T-cell (primary cell): ENCODE data around the gene CLEC20A. TPM values are rescaled to one million over a fixed set of nuclear protein-coding genes. Genes with fewer than 3 reads are reported as not detected.

Source experiments
- ATAC-seq, 4 experiments: fragments of 200-7000 bp in 3 of 4; fragments of 150-1000 bp in 1 of 4; cut with Tn5 transposase; replicated peaks in 1 of 4; 1 replicate in 3 of 4; 2 replicates in 1 of 4; pipeline ENCODE4 v1.10.0; 2021; ENCODE audit warnings: moderate library complexity in 3 of 4, mild to moderate bottlenecking in 2 of 4, moderate number of reproducible peaks in 1 of 4
- CTCF ChIA-PET, 2 donors: fragments of 300-600 bp; sonication (Branson Sonifier 250); formaldehyde crosslinking; loops; one replicate each; lab custom pipeline; 2022; ENCODE audit warnings: antibody characterized with exemption in 2 of 2; lab: Charles Lee
- POLR2A ChIA-PET, 2 donors: fragments of 300-600 bp; sonication (Branson Sonifier 250); formaldehyde crosslinking; loops; one replicate each; lab custom pipeline; 2022; ENCODE audit warnings: antibody characterized with exemption in 2 of 2; lab: Charles Lee
- DNase-seq, 35 experiments: peaks; one replicate each; pipeline versions ENCODE4 v3.0.0 to v3.0.0-alpha.2; 2013 to 2023
- H3K27ac ChIP-seq: one replicate; pipeline ENCODE4 v1.5.1; 2013; ENCODE audit warnings: low read length
- H3K27me3 ChIP-seq, 2 experiments: replicated peaks in 1 of 2; 1 replicate in 1 of 2; 2 replicates in 1 of 2; pipeline versions ENCODE4 v1.6.1 to v1.7.0; 2013; ENCODE audit warnings: low read length in 1 of 2, mixed read lengths in 1 of 2; ENCODE audit not compliant: control insufficient read depth in 2 of 2, insufficient read depth in 2 of 2; ENCODE audit errors: extremely low read depth in 1 of 2
- H3K36me3 ChIP-seq, 2 donors: 1 replicate in 1 of 2; 2 replicates in 1 of 2; pipeline versions ENCODE4 v1.6.1 to v1.7.0; 2013; ENCODE audit warnings: low read length in 1 of 2; ENCODE audit not compliant: control insufficient read depth in 2 of 2, insufficient read depth in 1 of 2; ENCODE audit errors: extremely low read depth in 1 of 2
- H3K4me1 ChIP-seq, 2 experiments: 1 replicate in 1 of 2; 2 replicates in 1 of 2; pipeline versions ENCODE4 v1.6.1 to v1.7.0; 2013; ENCODE audit warnings: low read length in 2 of 2, mixed read lengths in 1 of 2; ENCODE audit not compliant: insufficient read depth in 2 of 2, control insufficient read depth in 1 of 2; ENCODE audit errors: extremely low read depth in 1 of 2
- H3K4me3 ChIP-seq, 2 donors: 1 replicate in 1 of 2; 2 replicates in 1 of 2; pipeline versions ENCODE4 v1.5.1 to v1.7.0; 2013; ENCODE audit warnings: mild to moderate bottlenecking in 2 of 2, low read length in 1 of 2, moderate library complexity in 1 of 2; ENCODE audit not compliant: control insufficient read depth in 1 of 2; ENCODE audit errors: extremely low read depth in 1 of 2
- H3K9me3 ChIP-seq: 2 replicates; pipeline ENCODE4 v1.7.0; 2013
- H3K27ac Mint-ChIP-seq, 2 donors: one replicate each; pipeline ENCODE4 v1.8.0; 2020 to 2021; ENCODE audit warnings: mild to moderate bottlenecking in 2 of 2, mixed read lengths in 2 of 2
- H3K27me3 Mint-ChIP-seq, 2 donors: one replicate each; pipeline ENCODE4 v1.8.0; 2021 to 2022; ENCODE audit warnings: mixed read lengths in 2 of 2
- H3K36me3 Mint-ChIP-seq: one replicate; pipeline ENCODE4 v1.8.0; 2021; ENCODE audit warnings: mixed read lengths
- H3K4me1 Mint-ChIP-seq, 3 donors: one replicate each; pipeline ENCODE4 v1.8.0; 2020 to 2022; ENCODE audit warnings: mixed read lengths in 3 of 3, mild to moderate bottlenecking in 1 of 3
- H3K4me3 Mint-ChIP-seq, 3 donors: one replicate each; pipeline ENCODE4 v1.8.0; 2020 to 2022; ENCODE audit warnings: mild to moderate bottlenecking in 3 of 3, mixed read lengths in 3 of 3, moderate library complexity in 3 of 3
- H3K9me3 Mint-ChIP-seq, 3 donors: one replicate each; pipeline ENCODE4 v1.8.0; 2020 to 2022; ENCODE audit warnings: mixed read lengths in 3 of 3
- WGBS: methylation state at CpG from one replicate; pipeline ENCODE4 v1.1.5; 2013; ENCODE audit warnings: missing lambda C conversion rate; ENCODE audit not compliant: insufficient coverage; 5-methylcytosine and 5-hydroxymethylcytosine counted together
- total RNA-seq, 35 experiments: library from RNA in 6 of 35; stranded (reverse) in 6 of 35; fragments of 120-200 nt in 1 of 35; gene quantifications; one replicate each; pipeline versions ENCODE4 v1.2.1 to v1.2.4 and lab custom pipeline; 2013 to 2026

CLEC20A gene
- total RNA-seq, 5 donors from 2014 or later (not counting 1 experiment from before 2014, with no cell fraction given) = not detected

DNA sequence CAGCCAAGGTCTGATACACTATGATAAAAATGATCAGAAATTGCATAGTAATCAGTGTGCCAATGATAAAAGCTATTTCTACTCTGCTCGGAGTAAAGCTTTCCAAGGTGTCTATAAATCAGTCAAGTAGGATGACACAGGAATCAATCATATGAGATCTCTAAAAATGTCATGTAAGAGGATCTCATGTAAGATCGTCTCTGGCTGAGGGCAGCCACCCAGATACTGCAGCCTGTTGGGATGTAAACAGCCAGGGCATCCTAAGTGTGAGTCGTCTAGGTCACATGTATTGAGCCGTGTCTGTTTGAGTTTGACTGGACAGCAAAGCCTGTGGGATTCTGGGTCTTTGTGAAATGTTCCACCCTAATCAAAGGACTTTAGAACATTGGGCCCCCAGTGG, 13.4 kb upstream of the CLEC20A start:
- H3K9me3 Mint-ChIP-seq = no peaks in the 10 kb centered on the region
- WGBS = 87% methylated on average over 3 of the region's 4 CpGs
- ATAC-seq (no peak), DNase-seq (no peak)
- H3K27ac ChIP-seq = no peak overlapping the region
- H3K27ac Mint-ChIP-seq = no peak overlapping the region
- POLR2A ChIA-PET = no interaction called here
- CTCF ChIA-PET = no interaction called here
- H3K4me1 ChIP-seq = no peaks in the 10 kb centered on the region
- peaks cover 0 to 2% of the 10 kb centered on the region in 2 donors for H3K27me3 Mint-ChIP-seq
- no peaks in the 10 kb centered on the region for H3K4me1 Mint-ChIP-seq
- H3K4me3 ChIP-seq = no peak overlapping the region
- no peak overlapping the region for H3K4me3 Mint-ChIP-seq
- no peaks in the 10 kb centered on the region for H3K9me3 ChIP-seq
- no peaks in the 10 kb centered on the region for H3K36me3 Mint-ChIP-seq
- H3K27me3 ChIP-seq = peaks cover 0 to 5% of the 10 kb centered on the region in 2 experiments
- no peaks in the 10 kb centered on the region for H3K36me3 ChIP-seq

DNA sequence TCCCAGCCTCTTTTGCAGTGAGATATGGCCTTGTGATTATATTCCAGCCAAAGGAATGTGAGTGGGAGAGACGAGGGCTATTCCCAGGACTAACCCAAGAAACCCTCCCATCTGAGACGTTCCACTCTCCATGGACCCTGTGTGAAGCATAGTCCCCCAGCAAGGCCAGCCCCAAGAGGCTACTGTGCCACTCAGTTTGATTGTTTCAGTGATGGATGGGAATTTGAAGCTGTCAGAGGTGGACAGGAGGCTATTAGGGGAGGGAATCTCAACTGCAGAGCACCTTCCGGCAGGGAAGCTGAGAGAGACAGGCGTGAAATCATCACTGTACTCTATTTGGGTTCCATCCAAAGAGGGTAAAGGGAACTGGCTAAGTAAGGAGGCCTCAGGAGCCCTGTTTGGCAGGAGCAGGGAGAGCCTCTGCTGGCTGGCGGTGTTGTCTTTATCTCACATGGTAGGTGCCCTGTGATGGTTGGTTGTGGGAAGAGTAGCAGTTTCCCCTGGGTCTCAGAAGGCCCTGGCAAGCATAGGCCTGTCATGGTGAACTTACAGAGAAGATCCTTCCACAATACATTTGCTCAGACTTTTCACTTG, 12.7 kb upstream of the CLEC20A start:
- Histone ChIP-seq H3K27me3 (peaks cover 0 to 5% of the 10 kb centered on the region in 2 experiments), H3K27ac (no peak overlapping the region), H3K4me3 (no peak overlapping the region), H3K36me3 (no peaks in the 10 kb centered on the region), H3K4me1 (no peaks in the 10 kb centered on the region), H3K9me3 (no peaks in the 10 kb centered on the region)
- 68% methylated on average over 3 of the region's 5 CpGs for WGBS
- Mint-ChIP-seq H3K36me3 (no peaks in the 10 kb centered on the region), H3K4me1 (no peaks in the 10 kb centered on the region), H3K4me3 (no peak overlapping the region), H3K27me3 (peaks cover 0 to 2% of the 10 kb centered on the region in 2 donors), H3K9me3 (no peaks in the 10 kb centered on the region), H3K27ac (no peak overlapping the region)
- ChIA-PET POLR2A (no interaction called here), CTCF (no interaction called here)
- ATAC-seq = no peak
- no peak for DNase-seq

DNA sequence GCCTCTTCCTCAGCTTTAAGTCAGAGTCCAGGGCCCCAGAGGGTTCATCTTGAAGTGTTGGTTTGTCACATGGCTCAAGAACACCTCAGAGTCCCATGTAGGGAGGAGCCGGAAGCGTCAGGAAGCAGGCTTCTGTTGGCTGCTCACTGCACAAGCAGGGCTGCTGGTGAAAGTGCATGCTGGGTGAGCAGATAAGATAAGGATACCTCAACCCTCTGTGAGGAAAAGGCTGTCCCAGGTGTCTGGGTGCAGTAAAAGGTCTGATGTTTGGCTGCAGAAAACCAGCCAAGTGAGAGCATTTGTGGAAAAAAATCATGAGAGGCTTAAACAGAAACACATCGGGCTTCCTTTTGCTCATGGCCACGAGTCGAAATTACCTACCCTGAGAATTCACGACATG, 9.9 kb upstream of the CLEC20A start:
- H3K4me3 ChIP-seq = no peak overlapping the region
- DNase-seq = no peak
- Mint-ChIP-seq H3K4me3 (no peak overlapping the region), H3K27me3 (peaks cover 5 to 19% of the 10 kb centered on the region in 2 donors), H3K9me3 (no peaks in the 10 kb centered on the region), H3K36me3 (no peaks in the 10 kb centered on the region), H3K4me1 (no peaks in the 10 kb centered on the region), H3K27ac (no peak overlapping the region)
- no peaks in the 10 kb centered on the region for H3K9me3 ChIP-seq
- no peak for ATAC-seq
- POLR2A ChIA-PET = no interaction called here
- 63% methylated on average over 6 of the region's 6 CpGs for WGBS
- H3K27ac ChIP-seq = no peak overlapping the region
- H3K4me1 ChIP-seq = no peaks in the 10 kb centered on the region
- H3K27me3 ChIP-seq = peaks cover 0 to 28% of the 10 kb centered on the region in 2 experiments
- CTCF ChIA-PET = no interaction called here
- no peaks in the 10 kb centered on the region for H3K36me3 ChIP-seq

DNA sequence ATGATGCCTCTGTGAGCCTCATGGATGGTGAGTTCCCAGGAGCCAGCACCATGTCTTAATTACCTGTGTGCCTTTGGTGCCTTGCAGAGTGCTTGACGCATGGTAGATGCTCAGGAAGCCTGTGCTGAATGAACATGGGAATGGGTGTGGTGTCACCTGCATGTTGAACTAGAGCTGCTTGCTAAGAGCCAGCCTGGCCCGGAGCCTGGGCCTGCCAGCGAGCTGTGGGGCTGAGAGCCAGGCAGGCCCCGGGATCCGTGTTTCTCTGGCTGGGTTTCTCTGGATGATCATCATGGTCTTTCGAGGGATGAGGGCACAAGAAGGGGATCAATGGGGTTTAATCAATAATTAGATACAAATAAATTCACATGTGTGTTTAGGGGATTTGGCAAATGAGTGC, 9.4 kb upstream of the CLEC20A start:
- H3K27me3 ChIP-seq = peaks cover 0 to 28% of the 10 kb centered on the region in 2 experiments
- WGBS = 94% methylated on average over 5 of the region's 6 CpGs
- H3K27ac ChIP-seq = no peak overlapping the region
- no peak overlapping the region for H3K4me3 Mint-ChIP-seq
- H3K4me3 ChIP-seq = no peak overlapping the region
- peaks cover 5 to 19% of the 10 kb centered on the region in 2 donors for H3K27me3 Mint-ChIP-seq
- no peak for ATAC-seq
- ChIA-PET CTCF (interaction anchor here in 1 of 2 donors (0.7 kb wide), 1 partner anchor 499 kb away, joined by 4 read pairs; no protein-coding TSS in a partner anchor), POLR2A (no interaction called here)
- no peaks in the 10 kb centered on the region for H3K9me3 Mint-ChIP-seq
- H3K36me3 ChIP-seq = no peaks in the 10 kb centered on the region
- no peak for DNase-seq
- no peaks in the 10 kb centered on the region for H3K4me1 Mint-ChIP-seq
- H3K27ac Mint-ChIP-seq = no peak overlapping the region
- H3K9me3 ChIP-seq = no peaks in the 10 kb centered on the region
- H3K4me1 ChIP-seq = no peaks in the 10 kb centered on the region
- no peaks in the 10 kb centered on the region for H3K36me3 Mint-ChIP-seq

DNA sequence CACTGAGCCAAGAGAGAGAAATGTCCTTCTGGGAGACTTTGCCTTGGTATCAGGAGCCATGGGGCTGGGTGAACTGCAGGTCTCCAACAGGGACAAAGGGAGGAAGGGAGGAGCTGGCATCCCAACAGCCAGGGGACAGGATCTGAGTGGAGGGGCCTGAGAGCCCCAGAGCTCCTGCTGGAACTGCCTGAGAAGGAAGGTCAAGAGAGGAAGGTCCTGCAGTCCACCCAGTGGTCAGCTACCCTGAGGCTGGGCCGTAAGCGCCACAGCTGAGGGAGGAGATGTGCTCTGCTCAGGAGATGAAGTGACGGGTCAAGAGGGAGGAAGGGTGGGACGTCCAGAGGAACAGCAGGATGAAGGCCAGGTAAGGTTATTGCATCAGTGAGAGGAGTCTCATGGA, 7.5 kb upstream of the CLEC20A start:
- Mint-ChIP-seq H3K27ac (no peak overlapping the region), H3K9me3 (no peaks in the 10 kb centered on the region), H3K36me3 (no peaks in the 10 kb centered on the region), H3K4me3 (no peak overlapping the region), H3K4me1 (no peaks in the 10 kb centered on the region), H3K27me3 (peaks cover 5 to 19% of the 10 kb centered on the region in 2 donors)
- Histone ChIP-seq H3K4me3 (no peak overlapping the region), H3K9me3 (no peaks in the 10 kb centered on the region), H3K36me3 (no peaks in the 10 kb centered on the region), H3K27me3 (peaks cover 0 to 26% of the 10 kb centered on the region in 2 experiments), H3K27ac (no peak overlapping the region), H3K4me1 (no peaks in the 10 kb centered on the region)
- no peak for DNase-seq
- 83% methylated on average over 4 of the region's 4 CpGs for WGBS
- ATAC-seq = no peak
- ChIA-PET CTCF (no interaction called here), POLR2A (no interaction called here)

DNA sequence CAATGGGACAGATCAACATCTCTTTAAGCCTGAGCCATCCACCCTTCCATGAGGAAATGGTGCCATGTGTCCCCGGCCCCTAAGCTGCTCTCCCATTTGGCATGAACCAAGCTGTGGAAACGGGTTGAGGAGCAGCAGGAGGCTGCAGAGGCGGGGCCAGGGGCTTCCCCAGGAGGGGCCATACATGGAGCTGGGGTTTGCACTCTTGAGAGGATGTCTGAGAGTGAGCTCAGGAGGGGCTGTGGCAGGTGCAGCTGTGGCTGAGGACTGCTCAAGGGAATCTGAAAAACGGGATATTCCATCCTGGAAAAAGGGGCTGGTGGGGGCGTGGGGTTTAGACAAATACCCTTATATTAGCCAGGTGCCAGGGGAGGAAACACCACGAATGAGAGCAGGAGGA, 7.1 kb upstream of the CLEC20A start:
- H3K9me3 ChIP-seq = no peaks in the 10 kb centered on the region
- H3K9me3 Mint-ChIP-seq = no peaks in the 10 kb centered on the region

More for the DNA sequence above, 7.1 kb upstream of the CLEC20A start:
- Histone ChIP-seq H3K27me3 (peaks cover 0 to 26% of the 10 kb centered on the region in 2 experiments), H3K36me3 (no peaks in the 10 kb centered on the region), H3K27ac (no peak overlapping the region), H3K4me3 (no peak overlapping the region), H3K4me1 (no peaks in the 10 kb centered on the region)
- WGBS = 31% methylated on average over 3 of the region's 6 CpGs
- ChIA-PET POLR2A (no interaction called here), CTCF (no interaction called here)
- ATAC-seq (no peak), DNase-seq (no peak)
- Mint-ChIP-seq H3K36me3 (no peaks in the 10 kb centered on the region), H3K27ac (no peak overlapping the region), H3K4me1 (no peaks in the 10 kb centered on the region), H3K4me3 (no peak overlapping the region), H3K27me3 (peaks cover 5 to 19% of the 10 kb centered on the region in 2 donors)
